ENCODE data around the gene GIMAP8. TPM values are rescaled to one million over a fixed set of nuclear protein-coding genes. Genes with fewer than 3 reads are reported as not detected.

The GIMAP8 gene
- polyA plus RNA-seq, 1 experiment, result not detected

DNA sequence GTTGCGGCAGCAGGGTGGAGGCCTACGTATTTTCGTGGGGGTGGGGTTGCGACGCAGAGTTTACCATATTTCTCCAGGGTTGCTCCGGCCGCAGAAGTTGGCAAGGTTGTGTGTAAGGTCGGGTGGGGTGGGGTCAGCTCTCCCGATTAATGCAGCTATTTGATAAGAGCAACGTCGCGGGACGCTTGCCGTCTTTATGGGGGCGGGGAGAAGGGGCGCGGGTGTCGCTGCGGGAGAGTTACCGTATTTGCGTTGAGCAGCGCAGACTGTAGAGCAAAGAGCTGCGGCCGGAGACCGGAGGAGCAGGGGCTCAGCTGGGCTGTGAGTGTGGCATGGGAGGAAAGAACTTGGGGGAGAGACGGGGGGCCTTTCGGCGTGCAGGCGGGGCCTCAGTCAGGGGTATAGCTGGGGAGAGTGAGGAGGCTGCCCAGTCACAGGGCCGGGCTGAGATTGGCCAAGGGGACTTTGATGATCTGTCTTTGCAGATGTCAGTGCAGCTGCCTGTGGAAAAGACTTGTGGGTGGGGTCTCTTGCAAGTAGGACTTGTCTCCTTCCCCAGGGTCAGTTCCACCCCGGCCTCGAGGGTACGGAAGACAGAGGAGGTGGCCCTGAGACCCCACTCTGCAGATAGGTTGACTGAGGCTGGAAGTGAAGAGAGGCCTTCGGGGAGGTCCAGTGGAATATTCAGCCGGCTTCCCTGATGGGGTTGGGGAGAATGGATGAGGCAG lies 44.7 kb upstream of the GIMAP8 start:
- Histone ChIP-seq H3K27me3 (ENCODE audit: control insufficient read depth, insufficient read depth, low read length) (no peaks in the 10 kb centered on the region), H3K4me3 (ENCODE audit: low read depth, low read length) (peak overlapping the region; percentile 68), H3K27ac (ENCODE audit: low read depth, low read length) (peak overlapping the region; percentile 11), H3K9me3 (ENCODE audit: control insufficient read depth, insufficient read depth, low read length) (no peaks in the 10 kb centered on the region; the same call in 1 of the 2 replicates)
- ChIA-PET POLR2A (interaction anchor here (0.9 to 1.7 kb wide), 3 partner anchors 17 to 66 kb away, joined by 3 to 7 read pairs (median 3); partner anchors contain the start of gene REPIN1), CTCF (interaction anchor here (0.8 to 2.5 kb wide), 6 partner anchors 14 to 56 kb away, joined by 3 to 9 read pairs (median 3); no protein-coding TSS in a partner anchor)
- no peak for DNase-seq (ENCODE audit: low read depth, low spot score)
- TF ChIP-seq, protein P1, sequence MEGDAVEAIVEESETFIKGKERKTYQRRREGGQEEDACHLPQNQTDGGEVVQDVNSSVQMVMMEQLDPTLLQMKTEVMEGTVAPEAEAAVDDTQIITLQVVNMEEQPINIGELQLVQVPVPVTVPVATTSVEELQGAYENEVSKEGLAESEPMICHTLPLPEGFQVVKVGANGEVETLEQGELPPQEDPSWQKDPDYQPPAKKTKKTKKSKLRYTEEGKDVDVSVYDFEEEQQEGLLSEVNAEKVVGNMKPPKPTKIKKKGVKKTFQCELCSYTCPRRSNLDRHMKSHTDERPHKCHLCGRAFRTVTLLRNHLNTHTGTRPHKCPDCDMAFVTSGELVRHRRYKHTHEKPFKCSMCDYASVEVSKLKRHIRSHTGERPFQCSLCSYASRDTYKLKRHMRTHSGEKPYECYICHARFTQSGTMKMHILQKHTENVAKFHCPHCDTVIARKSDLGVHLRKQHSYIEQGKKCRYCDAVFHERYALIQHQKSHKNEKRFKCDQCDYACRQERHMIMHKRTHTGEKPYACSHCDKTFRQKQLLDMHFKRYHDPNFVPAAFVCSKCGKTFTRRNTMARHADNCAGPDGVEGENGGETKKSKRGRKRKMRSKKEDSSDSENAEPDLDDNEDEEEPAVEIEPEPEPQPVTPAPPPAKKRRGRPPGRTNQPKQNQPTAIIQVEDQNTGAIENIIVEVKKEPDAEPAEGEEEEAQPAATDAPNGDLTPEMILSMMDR (IDR thresholded peaks at IDR 0.05; ENCODE audit: low read depth, low read length), result no peak

DNA sequence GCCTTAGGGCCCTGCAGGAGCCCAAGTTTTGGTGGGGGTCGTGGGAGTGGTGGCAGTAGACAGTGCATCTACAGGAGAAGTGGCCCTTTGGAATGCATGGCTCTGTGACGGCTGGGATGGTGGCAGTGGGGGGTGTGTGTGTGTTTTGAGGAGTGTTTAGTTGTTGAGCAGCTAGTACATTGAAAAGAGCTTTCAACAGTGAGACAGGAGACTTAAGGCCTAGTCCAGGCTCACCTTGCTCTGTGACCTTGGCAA lies 44.2 kb upstream of the GIMAP8 start:
- peak overlapping the region; percentile 48 for H3K27ac ChIP-seq (ENCODE audit: low read depth, low read length)
- CTCF ChIA-PET, result interaction anchor here (0.8 to 2.5 kb wide), 5 partner anchors 14 to 57 kb away, joined by 3 to 9 read pairs (median 3); no protein-coding TSS in a partner anchor

DNA sequence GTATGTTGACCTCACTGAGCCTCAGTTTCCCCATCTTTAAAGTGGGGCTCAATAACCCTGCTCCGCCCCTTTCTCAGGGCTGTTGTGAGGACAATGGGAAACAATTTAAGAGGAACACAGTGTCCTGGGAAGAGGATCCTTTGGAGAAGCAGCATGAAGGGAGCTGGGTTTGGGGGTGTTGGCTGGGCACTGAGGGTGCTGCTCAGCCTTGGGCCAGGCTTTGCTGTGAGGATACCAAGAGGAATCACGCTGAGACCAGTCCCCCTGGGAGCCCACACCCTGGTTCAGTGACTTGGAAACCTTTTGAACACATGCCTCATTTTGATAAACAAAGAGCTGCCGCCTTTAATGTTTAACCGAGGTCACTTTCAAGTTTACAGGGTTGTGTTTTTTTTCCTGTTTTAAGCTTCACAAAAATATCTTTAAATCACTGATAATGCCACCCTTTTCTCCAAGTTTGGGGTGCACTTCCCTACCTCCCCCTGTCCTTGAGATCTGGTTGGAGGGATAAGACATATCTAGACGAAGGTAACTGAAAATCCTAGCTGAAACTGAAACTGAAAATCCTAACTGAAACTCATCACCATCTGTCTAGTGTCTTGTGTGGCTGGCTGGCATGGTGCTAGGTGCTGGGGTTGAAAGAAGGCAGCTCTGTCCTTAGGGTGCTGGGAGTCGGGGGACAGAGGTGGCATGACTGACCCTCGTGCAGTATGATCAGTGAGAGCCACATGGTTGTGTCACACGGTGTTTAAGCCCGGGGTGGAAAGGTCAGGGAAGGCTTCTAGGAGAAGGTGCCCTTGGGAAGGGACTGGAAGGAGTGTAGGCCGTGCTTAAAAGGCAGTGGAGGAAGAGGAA lies 43.6 kb upstream of the GIMAP8 start:
- ChIA-PET CTCF (interaction anchor here (0.9 to 1.6 kb wide), 4 partner anchors 15 to 57 kb away, joined by 3 to 4 read pairs (median 3); no protein-coding TSS in a partner anchor), POLR2A (interaction anchor here (0.8 to 1.7 kb wide), 2 partner anchors 38 to 72 kb away, joined by 3 to 7 read pairs; partner anchors contain the start of gene REPIN1)
- H3K4me3 ChIP-seq (ENCODE audit: low read depth, low read length), result peak overlapping the region; percentile 68
- no peak for DNase-seq (ENCODE audit: low read depth, low spot score)
- H3K27ac ChIP-seq (ENCODE audit: low read depth, low read length), result peak overlapping the region; percentile 48
- TF ChIP-seq, protein P1 (IDR thresholded peaks at IDR 0.05; ENCODE audit: low read depth, low read length), result no peak
- no peaks in the 10 kb centered on the region; the same call in 1 of the 2 replicates for H3K9me3 ChIP-seq (ENCODE audit: control insufficient read depth, insufficient read depth, low read length)
- no peaks in the 10 kb centered on the region for H3K27me3 ChIP-seq (ENCODE audit: control insufficient read depth, insufficient read depth, low read length)

More for the DNA sequence above, 44.2 kb upstream of the GIMAP8 start:
- H3K9me3 ChIP-seq (ENCODE audit: control insufficient read depth, insufficient read depth, low read length), result no peaks in the 10 kb centered on the region; the same call in 1 of the 2 replicates
- DNase-seq (ENCODE audit: low read depth, low spot score), result no peak
- peak overlapping the region; percentile 68 for H3K4me3 ChIP-seq (ENCODE audit: low read depth, low read length)
- no peaks in the 10 kb centered on the region for H3K27me3 ChIP-seq (ENCODE audit: control insufficient read depth, insufficient read depth, low read length)
- POLR2A ChIA-PET, result interaction anchor here (0.9 to 1.7 kb wide), 3 partner anchors 17 to 66 kb away, joined by 3 to 7 read pairs (median 3); partner anchors contain the start of gene REPIN1
- TF ChIP-seq, protein P1 (IDR thresholded peaks at IDR 0.05; ENCODE audit: low read depth, low read length), result no peak

DNA sequence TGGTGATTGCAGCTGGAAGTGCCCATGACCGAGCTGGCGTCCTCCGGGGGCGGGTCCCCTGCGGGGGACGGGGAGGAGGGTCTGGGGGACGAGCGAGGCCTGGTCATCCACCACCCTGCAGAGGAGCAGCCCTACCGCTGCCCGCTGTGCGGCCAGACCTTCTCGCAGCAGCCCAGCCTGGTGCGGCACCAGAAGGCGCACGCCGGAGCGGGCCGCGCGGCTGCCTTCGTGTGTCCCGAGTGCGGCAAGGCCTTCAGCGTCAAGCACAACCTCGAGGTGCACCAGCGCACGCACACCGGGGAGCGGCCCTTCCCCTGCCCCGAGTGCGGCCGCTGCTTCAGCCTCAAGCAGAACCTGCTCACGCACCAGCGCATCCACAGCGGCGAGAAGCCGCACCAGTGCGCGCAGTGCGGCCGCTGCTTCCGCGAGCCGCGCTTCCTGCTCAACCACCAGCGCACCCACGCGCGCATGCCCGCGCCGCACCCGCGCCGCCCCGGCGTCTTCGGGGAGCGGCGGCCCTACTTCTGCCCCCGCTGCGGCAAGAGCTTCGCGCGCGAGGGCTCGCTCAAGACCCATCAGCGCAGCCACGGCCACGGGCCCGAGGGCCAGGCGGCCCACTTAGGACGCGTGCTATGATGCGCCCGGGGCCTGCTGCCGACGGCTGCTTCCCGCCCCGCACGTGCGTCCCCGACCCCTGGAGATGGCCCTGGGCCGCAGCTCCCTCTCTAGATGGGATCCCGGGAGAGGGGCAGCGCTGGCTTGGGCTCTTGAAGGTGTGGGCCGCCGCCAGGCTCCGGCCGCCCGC lies 42.6 kb upstream of the GIMAP8 start:
- CTCF ChIA-PET, result no interaction called here
- no peak for DNase-seq (ENCODE audit: low read depth, low spot score)
- POLR2A ChIA-PET, result no interaction called here
- H3K9me3 ChIP-seq (ENCODE audit: control insufficient read depth, insufficient read depth, low read length), result no peaks in the 10 kb centered on the region; the same call in 1 of the 2 replicates
- H3K4me3 ChIP-seq (ENCODE audit: low read depth, low read length), result no peak overlapping the region
- no peaks in the 10 kb centered on the region for H3K27me3 ChIP-seq (ENCODE audit: control insufficient read depth, insufficient read depth, low read length)
- no peak overlapping the region for H3K27ac ChIP-seq (ENCODE audit: low read depth, low read length)
- TF ChIP-seq, protein P1 (IDR thresholded peaks at IDR 0.05; ENCODE audit: low read depth, low read length), result no peak

Data from AG04450 (cell line).